Anterior cingulate cortex (tissue), 58 donors: ENCODE data around the gene C1orf198.

Experiments
- DNase-seq, 58 donors: peaks; one replicate each; lab custom pipeline; 2025; lab: John Stamatoyannopoulos, UW

Gene C1orf198

DNA sequence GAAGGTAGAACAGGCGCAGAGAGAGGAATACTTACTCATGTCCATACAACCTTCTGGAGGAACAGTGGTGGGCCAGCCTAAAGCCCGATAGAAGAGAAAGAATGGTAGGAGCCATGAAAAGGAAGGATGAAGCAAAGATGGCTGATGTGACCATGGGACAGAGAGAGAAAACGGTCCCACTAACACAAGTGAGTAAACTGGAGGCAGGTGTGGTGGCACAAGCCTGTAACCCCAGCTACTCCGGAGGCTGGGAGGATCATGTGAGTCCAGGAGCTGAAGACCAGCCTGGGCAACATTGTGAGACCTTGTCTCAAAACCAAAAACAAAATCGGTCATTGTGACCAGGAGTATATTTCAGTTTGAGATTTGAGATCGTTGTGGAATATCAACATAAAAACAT lies 49.4 kb downstream of the C1orf198 start:
- no peak for DNase-seq

DNA sequence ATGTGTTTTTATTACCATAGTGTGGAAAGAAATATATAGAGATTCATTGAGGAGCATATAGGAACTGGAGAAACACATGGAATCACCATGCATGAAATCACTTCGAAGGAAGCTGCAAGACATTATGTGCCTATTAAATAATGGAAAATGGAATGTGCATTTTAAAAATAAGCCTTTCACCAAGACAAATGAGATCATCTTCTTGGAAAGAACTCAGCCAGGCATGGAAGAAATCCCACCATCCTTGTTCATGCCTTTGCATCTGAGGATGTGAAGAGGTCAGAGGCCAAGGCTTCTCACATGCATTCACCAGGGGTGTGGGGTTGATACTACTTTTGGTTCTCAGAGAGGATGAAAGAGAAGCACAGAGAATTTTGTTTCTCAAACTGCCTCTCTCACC lies 50.0 kb downstream of the C1orf198 start:
- no peak for DNase-seq

DNA sequence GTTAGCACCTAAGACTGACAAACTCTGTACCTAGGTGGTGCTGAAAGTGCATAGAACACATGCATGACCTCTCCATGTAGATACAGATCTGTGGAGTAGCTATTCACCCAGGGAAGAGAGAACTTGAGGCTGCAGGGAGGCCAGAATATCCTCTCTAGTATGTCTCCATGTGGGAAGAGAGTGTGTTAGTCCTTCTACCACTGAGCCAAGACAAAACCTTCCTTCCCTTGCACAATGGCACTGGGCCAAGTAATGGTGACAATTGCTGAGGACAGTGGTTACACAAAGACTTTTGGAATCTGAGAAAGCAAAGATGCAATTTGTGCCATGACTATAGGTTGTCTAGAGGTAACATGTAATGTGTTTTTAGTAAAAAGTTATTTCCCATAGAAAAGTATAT lies 52.3 kb downstream of the C1orf198 start:
- peak in 1 of 58 donors; percentile 25 for DNase-seq

DNA sequence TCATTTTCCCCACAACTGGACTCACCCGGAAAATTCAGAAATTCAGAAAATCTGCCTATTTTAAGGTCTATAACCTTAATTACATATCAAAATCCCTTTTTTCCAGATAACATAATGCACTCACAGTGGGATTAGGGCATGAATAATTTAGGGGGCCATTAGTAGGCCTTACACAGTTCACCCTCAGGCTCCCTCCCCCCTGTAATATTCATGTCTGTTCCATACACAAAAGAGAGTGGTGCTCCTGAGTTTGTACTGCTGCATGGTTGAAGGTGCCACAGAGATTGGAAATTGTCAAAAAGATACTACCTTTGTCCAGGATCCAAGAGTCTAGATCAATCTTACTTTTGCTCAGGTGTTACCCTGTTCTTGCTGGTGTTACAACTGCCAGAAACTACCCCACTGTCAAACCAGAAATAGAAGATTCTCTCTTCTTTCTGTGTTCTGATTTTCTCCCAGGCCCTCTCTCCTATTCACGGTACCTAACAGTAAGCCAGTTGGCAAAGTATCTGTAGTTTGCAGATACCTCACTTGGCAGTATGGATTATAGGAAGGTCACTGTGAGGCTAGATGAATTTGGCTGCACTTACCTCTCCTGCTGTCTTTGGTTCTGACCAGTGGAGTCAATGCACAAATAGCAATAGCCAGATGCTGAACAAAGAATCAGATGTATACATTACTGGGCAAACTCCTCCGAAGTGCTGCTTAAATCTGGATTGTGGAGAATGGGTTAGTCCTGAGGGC lies 53.2 kb downstream of the C1orf198 start:
- DNase-seq = no peak

DNA sequence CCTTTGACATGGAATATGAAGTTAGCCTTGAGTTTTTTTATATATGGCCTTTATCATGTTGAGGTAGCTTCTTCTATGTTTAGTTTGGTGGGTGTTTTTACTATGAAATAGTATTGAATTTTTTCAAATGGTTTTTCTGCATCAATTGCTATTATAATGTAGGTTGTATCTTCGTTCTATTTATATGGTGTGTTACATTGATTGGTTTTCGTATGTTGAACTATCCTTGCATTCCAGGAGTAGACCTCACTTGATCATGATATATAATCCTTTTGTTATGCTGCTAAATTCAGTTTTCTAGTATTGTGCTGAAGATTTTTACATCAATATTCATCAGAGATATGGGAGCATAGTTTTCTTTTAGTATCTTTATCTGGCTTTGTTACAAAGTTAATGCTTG lies 55.8 kb downstream of the C1orf198 start:
- DNase-seq = no peak

DNA sequence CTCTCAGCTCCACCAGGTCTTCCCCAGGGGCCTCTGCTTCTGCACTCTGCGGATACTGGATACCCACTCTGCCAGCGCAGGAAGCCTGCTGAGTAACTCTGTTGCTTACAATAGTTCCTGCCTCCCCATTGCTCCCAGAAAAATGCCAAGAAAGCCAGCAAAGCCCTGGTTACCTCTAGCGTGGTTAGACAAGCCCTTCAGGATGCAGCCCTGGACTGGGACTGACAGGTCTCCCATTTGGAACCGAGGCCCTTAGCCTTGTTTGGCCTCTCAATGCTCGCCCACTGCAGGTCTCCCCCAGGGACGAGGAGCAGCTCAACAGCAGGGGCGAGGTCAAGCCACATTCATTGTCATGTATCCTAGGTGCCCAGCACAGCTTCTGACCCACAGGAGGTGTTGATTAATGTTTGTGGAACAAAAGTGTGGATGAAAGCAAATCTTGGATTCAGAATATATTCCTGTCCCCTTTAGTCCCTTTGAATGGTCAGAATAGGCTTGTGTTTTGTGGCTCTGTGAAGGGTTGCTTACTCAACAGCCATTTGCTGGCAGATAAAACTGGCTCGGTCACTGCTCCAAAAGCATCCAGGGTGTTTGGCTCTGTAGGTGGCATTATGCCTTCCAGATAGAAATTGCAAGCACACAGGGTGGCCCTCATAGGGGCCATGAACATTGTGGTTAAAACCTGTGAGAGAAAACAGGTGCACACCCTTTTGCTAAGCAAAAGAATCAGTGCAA lies 58.9 kb downstream of the C1orf198 start:
- DNase-seq = peak in 26 of 58 donors; percentile 16 to 81 (median 46)

DNA sequence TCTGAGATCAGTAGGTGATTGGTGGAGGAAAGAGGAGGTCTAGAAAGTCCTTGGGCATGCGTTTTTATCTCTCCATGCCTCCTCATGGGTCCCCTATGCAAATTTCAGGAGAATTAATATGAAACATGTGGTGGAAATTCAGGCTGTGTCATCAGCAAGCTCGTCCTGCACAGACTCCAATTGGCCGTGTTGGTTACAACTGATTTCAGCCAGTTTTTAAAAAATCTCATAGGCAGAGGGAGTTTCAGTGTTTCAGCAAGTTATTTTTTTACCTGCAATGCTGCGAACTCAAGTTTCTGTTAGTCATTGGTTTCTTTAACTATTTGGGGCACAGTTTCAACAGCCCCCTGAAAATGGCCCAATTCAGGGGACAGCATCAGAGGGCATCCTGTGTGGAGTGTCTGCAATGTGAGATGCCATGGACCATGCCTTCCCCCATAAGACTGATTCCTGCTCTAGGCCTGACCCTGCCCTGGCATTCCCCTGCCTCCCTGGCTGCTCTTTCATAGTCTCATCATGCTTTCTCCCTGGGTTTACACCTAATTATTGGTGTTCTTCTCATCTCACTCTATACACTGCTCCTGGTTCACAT lies 59.9 kb downstream of the C1orf198 start:
- DNase-seq = peak in 4 of 58 donors; percentile 37 to 55 (median 50)

DNA sequence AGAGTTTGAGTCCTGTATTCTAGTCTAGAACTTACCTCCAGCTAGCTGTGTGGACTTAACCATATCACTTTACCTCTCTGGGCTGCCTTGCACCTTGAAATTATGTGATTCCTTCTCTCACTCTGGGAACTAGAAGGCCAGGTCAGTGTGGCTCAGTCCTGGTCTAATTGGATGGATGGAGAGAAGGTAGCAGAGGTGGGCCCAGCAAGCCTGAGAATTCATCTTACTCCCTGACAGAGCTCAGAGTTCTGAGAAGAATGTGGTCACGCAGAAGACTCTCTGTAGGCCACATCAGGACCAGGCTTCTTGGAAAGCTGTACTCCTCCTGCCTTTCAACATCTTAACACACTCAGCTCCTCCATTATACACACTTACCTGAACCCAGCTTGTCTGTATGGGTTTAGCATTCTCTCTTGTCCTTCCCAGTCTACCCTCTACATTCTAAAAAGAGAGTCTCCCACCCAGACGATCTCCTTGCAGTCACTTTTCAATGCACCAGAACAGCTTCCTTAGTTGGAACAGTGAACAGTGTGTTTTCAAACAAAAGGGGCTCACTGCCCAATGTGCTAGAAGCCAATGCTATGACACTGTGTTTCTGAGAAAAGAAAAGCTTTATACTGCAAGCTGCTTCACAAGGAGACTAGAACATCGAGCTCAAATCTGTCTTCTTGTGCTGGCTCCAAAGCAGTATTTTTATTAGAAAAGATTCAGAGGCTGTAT lies 60.6 kb downstream of the C1orf198 start:
- peak in 42 of 58 donors; percentile 25 to 93 (median 57) for DNase-seq

DNA sequence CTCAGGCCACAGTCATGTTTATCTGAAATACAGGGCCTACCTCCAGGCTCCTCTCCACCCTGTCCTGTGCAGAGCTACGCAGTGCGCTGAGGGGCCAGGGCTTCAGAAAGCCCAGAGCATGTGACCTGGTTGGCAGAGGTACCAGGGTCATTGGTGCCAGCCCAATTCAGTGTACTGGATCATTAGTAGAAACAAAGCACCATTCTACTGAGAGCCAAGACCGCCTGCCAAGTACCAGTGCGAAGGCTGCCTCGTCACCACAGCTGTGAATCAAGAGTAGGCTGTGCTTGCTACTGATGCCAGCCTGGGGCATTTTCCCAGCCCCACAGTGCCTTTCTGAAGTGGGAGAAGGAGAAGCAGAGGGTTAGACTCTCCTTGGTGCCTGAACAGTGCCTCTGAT lies 61.3 kb downstream of the C1orf198 start:
- peak; percentile 47 to 99 (median 94) for DNase-seq

DNA sequence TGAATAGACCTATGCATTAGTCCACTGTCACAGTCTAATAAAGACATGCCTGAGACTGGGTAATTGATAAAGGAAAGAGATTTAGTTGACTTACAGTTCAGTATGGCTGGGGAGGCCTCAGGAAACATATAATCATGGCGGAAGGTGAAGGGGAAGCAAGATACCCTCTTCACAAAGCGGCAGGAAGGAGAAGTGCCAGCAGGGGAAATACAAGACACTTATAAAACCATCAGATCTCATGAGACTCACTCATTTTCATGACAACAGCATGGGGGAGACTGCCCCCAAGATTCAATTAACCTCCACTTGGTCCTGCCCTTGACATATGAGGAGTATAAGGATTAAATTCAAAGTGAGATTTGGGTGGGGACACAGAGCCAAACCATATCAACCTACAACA lies 61.8 kb downstream of the C1orf198 start:
- peak in 1 of 58 donors; percentile 54 for DNase-seq

DNA sequence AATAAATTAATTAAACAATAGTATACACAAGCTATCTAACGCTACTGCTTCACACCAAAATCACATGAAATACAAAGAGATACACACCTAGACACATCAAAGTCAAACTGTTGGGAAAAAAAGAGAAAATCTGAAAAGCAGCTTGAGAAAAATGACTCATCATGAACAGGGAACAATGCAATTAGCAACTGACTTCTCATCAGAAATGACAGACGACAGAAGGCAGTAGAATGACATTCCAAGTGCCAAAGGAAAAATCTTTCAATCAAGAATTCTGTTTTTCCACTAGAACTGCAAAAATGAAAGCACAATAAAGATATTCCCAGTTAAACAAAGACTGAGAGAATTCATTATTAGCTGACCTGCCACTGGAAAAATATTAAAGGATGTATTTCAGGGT lies 63.9 kb downstream of the C1orf198 start:
- DNase-seq = no peak

DNA sequence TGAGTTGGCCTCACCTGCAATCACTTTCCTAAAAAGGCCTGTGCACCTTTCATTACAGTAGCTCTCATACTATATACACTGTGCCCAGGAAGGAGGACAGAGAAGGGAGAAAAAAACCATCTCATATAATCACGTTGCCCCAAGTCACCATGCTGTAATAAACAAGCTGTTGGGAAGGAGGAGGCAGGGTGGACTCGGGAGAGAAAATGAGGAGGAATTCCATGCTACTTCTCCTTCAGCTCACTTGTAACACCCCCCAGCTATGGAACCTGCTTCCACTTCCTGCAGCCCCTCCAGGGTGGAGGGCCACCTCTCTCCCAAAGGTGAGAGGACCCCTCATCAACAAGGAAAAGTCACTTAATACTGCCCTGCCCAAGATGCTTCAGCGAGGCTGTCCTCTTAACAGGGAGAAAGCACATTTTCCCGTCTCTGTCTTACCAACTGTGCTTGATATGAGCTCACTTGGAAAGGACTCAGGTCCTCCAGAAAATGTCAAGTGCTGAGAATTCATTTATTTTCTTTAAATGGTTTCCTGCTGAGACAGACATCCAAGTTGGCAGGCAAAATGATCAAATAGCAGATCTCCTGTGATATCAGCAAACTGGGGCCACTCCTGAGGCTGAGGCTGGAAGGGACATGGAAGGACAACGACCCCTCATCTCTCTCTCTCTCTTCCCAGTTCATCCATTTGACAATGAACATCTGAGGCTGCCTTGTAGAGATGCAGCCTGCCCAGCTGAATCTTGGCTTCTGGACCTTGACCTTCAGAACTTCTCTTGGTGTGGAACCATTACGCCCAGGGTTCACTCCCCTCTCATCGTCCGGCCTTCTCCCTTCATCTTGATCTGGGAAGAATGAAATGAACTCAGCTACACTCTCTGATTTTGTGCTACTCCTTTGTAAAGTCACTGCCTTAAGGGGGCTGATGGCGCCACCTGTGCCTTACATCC lies 67.2 kb downstream of the C1orf198 start:
- no peak for DNase-seq

DNA sequence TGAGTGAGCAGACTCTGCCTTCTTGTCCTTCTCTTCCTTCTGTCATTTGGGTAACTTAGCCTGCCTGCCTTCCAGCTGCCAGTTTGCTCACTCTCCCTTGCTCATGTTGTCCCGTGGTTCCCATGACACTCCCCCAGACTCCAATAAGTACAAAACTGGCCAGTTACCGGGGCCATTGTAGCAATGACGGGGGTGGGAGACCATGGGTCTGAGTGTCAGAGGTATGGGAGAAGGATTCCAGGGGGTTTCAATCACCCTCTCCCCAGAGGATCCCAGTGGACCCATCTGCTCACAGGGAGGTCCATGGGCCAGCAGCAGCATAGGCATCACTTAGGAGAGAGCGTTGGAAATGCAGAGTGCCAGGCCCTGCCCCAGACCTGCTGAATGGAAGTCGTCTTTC lies 69.8 kb downstream of the C1orf198 start:
- no peak for DNase-seq

DNA sequence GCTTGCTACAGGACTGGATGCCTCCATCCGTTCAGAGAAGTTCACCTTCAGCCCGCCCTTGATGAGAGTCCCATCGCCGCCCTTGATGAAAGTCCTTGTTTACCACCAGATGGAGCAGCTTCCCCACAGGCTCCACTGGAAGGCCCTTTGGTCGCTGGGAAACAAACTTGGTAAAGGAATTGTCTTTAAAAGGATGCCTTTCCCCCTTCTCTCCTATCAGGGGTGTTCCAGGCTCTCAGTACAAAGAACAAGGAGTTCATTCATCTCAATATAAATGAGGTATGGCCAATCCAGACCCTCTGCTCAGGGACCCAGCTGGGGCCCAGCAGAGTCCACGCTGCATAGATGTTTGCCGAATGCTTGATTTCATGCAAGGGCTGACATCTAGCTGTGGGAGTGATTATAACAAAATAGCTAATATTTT lies 70.4 kb downstream of the C1orf198 start:
- DNase-seq = peak in 52 of 58 donors; percentile 26 to 88 (median 60)

DNA sequence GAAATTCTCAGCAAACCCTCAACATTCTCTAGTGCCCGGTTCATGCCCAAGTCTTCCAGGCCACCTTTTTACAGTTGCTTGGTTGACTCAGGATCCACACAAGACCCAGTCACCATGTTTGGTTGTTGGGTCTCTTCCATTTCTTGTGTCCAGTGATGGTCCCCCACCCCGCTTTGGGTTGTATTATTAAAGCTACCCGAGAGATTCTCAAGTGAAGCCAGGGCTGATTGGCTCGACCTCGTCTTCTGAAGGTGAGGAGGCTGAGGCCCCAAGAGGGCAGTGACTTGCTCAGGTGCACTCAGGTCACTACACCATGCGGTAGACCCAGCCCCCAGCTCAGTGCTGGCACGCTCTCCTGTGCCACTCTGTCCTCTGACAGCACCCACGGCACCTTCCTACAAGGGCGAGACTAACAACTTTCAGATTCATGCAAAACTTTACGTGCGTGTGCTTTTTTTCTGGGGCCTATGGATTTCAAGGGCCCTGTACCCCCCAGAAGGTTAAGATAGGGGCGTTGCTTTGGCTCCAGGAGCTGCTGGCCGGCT lies 70.9 kb downstream of the C1orf198 start:
- no peak for DNase-seq

DNA sequence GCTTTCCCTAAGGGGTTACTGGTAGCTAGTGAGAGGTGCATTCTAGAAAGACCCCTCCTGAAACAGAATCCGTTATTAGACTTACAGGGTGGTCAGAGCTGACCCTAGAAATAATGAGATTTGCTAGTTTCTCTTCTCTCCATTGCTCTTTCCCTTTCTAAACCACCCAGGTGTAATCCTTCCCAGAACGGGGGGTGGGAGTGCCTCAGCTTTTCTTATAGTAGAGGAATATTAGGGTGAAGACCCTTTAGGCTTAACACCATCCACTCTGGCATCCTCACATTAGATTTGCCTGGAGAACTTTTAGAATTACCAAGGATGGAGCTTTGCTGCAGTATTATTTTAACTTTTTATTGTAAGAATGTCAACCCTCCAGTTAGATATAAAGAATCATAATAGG lies 71.7 kb downstream of the C1orf198 start:
- DNase-seq = no peak

DNA sequence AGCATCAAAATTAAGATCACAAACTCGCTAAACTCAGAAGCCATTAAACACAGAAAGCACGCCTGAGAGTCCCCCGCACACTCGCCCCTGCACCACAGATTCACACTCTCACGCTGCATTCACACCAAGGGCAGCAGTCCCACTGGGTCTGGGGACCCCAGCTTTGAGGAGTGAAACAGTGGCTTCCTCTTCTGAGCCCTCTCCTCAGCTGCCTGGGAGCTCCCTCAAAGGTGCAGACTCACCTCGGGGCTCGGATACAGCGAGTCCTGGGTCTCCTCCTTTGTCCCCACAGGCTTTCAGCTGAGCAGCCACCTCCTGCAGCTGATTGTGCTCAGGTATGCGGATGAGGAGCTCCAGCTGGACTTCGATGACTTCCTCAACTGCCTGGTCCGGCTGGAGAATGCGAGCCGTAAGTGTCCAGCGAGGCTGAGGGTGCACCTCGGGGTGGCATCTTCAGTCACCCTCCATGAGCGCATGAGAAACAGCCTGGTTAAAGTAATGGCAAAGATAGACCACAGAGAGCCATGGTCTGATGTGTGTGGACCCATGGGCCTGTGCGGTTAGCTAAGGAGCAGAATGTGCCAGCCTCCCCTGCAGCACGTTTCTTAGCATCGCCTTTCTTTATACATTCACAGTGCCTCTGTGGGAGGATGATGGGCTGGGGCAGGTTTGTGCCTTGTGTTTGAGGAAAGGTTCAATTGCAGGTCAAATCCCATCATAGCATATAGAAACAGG lies 73.3 kb downstream of the C1orf198 start:
- no peak for DNase-seq

DNA sequence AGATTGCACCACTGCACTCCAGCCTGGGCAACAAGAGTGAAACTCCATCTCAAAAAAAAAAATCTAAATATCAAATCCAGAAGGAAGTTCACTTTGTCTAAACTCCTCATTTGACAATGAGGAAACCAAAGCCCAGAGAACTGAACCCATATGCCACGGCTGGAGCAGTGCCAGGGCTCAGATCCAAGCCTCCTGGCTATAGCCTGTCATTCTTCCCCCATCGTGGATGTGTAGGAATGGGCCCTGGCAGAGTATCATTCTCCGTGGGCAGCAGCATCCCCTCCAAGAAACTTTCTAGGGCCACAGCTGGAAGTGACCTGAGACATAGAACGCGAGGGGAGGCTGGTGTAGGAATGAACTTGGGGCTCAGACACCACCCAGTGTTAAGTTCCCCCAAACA lies 73.9 kb downstream of the C1orf198 start:
- DNase-seq = peak in 9 of 58 donors; percentile 3 to 78 (median 11)

DNA sequence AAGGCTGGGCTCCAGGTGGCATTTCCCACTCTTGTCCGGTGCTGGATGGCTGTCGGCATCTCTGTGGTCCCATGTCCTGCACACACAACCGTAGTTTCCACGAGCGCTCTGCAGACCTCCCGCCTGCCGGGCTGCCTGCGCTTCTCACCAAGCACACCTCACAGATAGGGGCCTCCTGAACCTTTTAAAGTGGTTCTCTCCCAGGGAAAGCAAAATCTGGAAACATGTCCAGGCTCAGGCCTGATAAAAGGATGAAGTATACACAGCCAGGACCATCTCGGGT lies 74.9 kb downstream of the C1orf198 start:
- DNase-seq = no peak
